CD4-positive, alpha-beta T cell treated with Interleukin-15 for 4 hours (primary cell): Measurements from ENCODE around the gene BRD4.

Source experiments
- DNase-seq: peaks from one replicate; pipeline ENCODE4 v3.0.0-alpha.2; 2020; ENCODE audit warnings: low spot score

BRD4 gene

GRCh38 chr19:15225760-15226159 is 106.6 kb downstream of the BRD4 start:
- no peak for DNase-seq

- no peak for DNase-seq
Observed at GRCh38 chr19:15223649-15224361, 108.5 kb downstream of the BRD4 start.

- DNase-seq: peak; percentile 80
Observed at GRCh38 chr19:15222738-15223648, 109.3 kb downstream of the BRD4 start.

GRCh38 chr19:15220833-15221232 is 111.5 kb downstream of the BRD4 start:
- no peak for DNase-seq

- no peak for DNase-seq
Observed at GRCh38 chr19:15218501-15218900, 113.8 kb downstream of the BRD4 start.

- DNase-seq: no peak
Observed at GRCh38 chr19:15216363-15216762, 116.0 kb downstream of the BRD4 start.

GRCh38 chr19:15213715-15214381 is 118.5 kb downstream of the BRD4 start:
- no peak for DNase-seq

GRCh38 chr19:15212711-15213110 is 119.6 kb downstream of the BRD4 start:
- no peak for DNase-seq

- DNase-seq: no peak
Observed at GRCh38 chr19:15210323-15210781, 122.0 kb downstream of the BRD4 start.

- no peak for DNase-seq
Observed at GRCh38 chr19:15201374-15202023, 130.8 kb downstream of the BRD4 start.

- no peak for DNase-seq
Observed at GRCh38 chr19:15200553-15201364, 131.6 kb downstream of the BRD4 start, which contains the start of gene NOTCH3. Gene NOTCH3, minus strand, starts transcription at chr19:15200995. Its CDS starts 90 bp downstream, at chr19:15200905.

GRCh38 chr19:15199661-15200552 is 132.4 kb downstream of the BRD4 start:
- no peak for DNase-seq

GRCh38 chr19:15198951-15199660 is 133.2 kb downstream of the BRD4 start:
- DNase-seq: no peak

GRCh38 chr19:15197942-15198341 is 134.4 kb downstream of the BRD4 start:
- DNase-seq: no peak

- no peak for DNase-seq
Observed at GRCh38 chr19:15197275-15197941, 134.9 kb downstream of the BRD4 start.

GRCh38 chr19:15196360-15197005 is 135.9 kb downstream of the BRD4 start:
- no peak for DNase-seq

GRCh38 chr19:15195371-15196334 is 136.7 kb downstream of the BRD4 start:
- DNase-seq: no peak
